NOMO-1 treated with dmso at 0.1 percent for 144 hours (cell line): ENCODE results near the gene RAI14.

Experiments
- DNase-seq: peaks from one replicate; lab custom pipeline; 2025; ENCODE audit not compliant: unreplicated experiment; lab: John Stamatoyannopoulos, UW

Gene RAI14

GRCh38 chr5:34844106-34844505, 188.0 kb downstream of the RAI14 start:
- DNase-seq, result no peak

GRCh38 chr5:34844999-34845398, 188.9 kb downstream of the RAI14 start:
- no peak for DNase-seq

GRCh38 chr5:34847056-34847455, 190.9 kb downstream of the RAI14 start:
- no peak for DNase-seq

- DNase-seq, result no peak
Measured at GRCh38 chr5:34847552-34847951, 191.4 kb downstream of the RAI14 start.

- no peak for DNase-seq
Measured at GRCh38 chr5:34848230-34848629, 192.1 kb downstream of the RAI14 start.

GRCh38 chr5:34849253-34849652, 193.1 kb downstream of the RAI14 start:
- DNase-seq, result no peak

GRCh38 chr5:34854459-34855174, 198.5 kb downstream of the RAI14 start:
- DNase-seq, result no peak

GRCh38 chr5:34857161-34857560, 201.0 kb downstream of the RAI14 start:
- DNase-seq, result no peak

- DNase-seq, result no peak
Measured at GRCh38 chr5:34857894-34858293, 201.8 kb downstream of the RAI14 start.

GRCh38 chr5:34858790-34859189, 202.7 kb downstream of the RAI14 start:
- DNase-seq, result no peak

- no peak for DNase-seq
Measured at GRCh38 chr5:34859253-34859652, 203.1 kb downstream of the RAI14 start.

- no peak for DNase-seq
Measured at GRCh38 chr5:34863946-34864345, 207.8 kb downstream of the RAI14 start.

GRCh38 chr5:34865091-34865490, 209.0 kb downstream of the RAI14 start:
- no peak for DNase-seq

- no peak for DNase-seq
Measured at GRCh38 chr5:34866989-34867471, 210.9 kb downstream of the RAI14 start.

- DNase-seq, result no peak
Measured at GRCh38 chr5:34867660-34868059, 211.5 kb downstream of the RAI14 start.

GRCh38 chr5:34868791-34869190, 212.7 kb downstream of the RAI14 start:
- DNase-seq, result no peak

- no peak for DNase-seq
Measured at GRCh38 chr5:34869256-34869655, 213.1 kb downstream of the RAI14 start.

- no peak for DNase-seq
Measured at GRCh38 chr5:34870382-34870781, 214.3 kb downstream of the RAI14 start.

GRCh38 chr5:34876275-34876674, 220.1 kb downstream of the RAI14 start:
- no peak for DNase-seq

GRCh38 chr5:34881246-34881645, 225.1 kb downstream of the RAI14 start:
- DNase-seq, result no peak
